ENCODE results near the gene PRKAR1B.

PRKAR1B gene

DNA sequence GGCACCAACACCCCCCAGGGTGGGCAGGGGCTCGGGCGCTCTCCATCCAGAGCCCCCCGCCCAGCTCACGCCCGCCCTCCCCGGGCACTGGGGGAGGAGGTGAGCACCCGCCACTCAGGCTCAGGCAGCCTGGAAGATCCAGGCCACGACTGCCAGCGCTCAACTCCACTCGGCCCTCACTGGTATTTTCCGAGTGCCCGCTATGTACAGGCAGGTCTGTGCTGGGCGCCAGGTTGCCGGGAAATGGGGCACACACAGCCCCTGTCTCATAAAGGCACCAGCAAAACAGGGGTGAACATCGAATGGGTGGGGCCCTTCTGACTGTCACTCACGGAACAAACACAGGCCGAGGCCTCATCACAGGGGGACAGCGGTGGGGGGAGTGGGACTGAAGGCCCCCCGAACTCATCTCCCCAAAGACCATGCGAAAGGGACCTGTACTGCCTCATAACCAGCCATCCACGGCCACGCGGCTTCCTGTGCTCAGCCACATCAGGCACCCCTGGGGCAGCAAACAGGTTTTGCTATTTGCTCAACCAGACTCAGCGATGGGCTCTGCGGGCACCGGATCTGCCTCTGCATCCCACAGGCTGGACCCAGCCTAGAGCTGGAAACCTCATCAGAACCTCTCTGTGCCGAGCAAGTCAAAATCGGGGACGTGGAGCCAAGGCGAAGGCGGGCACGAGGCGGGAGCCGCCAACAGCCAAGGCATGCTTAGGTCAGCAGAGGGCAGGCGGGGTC is 99.2 kb downstream of the PRKAR1B start:
- no peak overlapping the region for H4K91ac ChIP-seq (ENCODE audit: low read length)
- H3K23ac ChIP-seq (ENCODE audit: low read length in 2 of 2) = no peak overlapping the region
- no peak overlapping the region for H2BK15ac ChIP-seq (ENCODE audit: low read depth, poor library complexity, severe bottlenecking)
- no peaks in the 10 kb centered on the region for H3K27me3 ChIP-seq (ENCODE audit: control insufficient read depth in 1 of 2, insufficient read depth in 1 of 2, low read length in 2 of 2)
- peaks cover 4% of the 10 kb centered on the region for H3K79me1 ChIP-seq (replicated peaks; ENCODE audit: low read length, poor library complexity, severe bottlenecking)
- no peak overlapping the region for H3K4ac ChIP-seq (ENCODE audit: low read depth in 1 of 2, low read length in 2 of 2)
- H2BK120ac ChIP-seq (ENCODE audit: low read depth, low read length) = no peak overlapping the region
- peaks cover 11% of the 10 kb centered on the region for H3K9me3 ChIP-seq (ENCODE audit: control insufficient read depth, low read length)
- H3K4me2 ChIP-seq (ENCODE audit: low read length, poor library complexity, severe bottlenecking) = no peak overlapping the region
- DNase-seq = no peak
- H2BK12ac ChIP-seq (ENCODE audit: low read length in 2 of 2) = no peak overlapping the region
- peaks cover 1% of the 10 kb centered on the region for H3K4me1 ChIP-seq (ENCODE audit: control insufficient read depth, insufficient read depth, low read depth, low read length)
- WGBS = 98% methylated on average over 35 of the region's 35 CpGs
- H3K9ac ChIP-seq (ENCODE audit: low read length) = no peak overlapping the region
- no peak overlapping the region for H3K14ac ChIP-seq (ENCODE audit: low read length in 2 of 2)
- H3K36me3 ChIP-seq (ENCODE audit: control insufficient read depth in 1 of 2, insufficient read depth in 2 of 2, low read depth in 1 of 2, low read length in 2 of 2) = peaks cover 0 to 23% of the 10 kb centered on the region in 2 experiments
- no peak overlapping the region for H2AK5ac ChIP-seq (ENCODE audit: low read length, severe bottlenecking)
- no peak overlapping the region for H2BK5ac ChIP-seq (ENCODE audit: low read depth, low read length, poor library complexity, severe bottlenecking)
- H2AFZ ChIP-seq (ENCODE audit: low read depth, low read length) = no peak overlapping the region
- H3K18ac ChIP-seq (ENCODE audit: low read depth in 1 of 2, low read length in 2 of 2) = no peak overlapping the region
- H3K27ac ChIP-seq (ENCODE audit: low read length, poor library complexity, severe bottlenecking) = no peak overlapping the region
- no peak overlapping the region for H4K8ac ChIP-seq (ENCODE audit: low read length)
- no peak overlapping the region for H3K4me3 ChIP-seq (ENCODE audit: insufficient read depth in 1 of 2, low read depth in 1 of 2, low read length in 2 of 2)

DNA sequence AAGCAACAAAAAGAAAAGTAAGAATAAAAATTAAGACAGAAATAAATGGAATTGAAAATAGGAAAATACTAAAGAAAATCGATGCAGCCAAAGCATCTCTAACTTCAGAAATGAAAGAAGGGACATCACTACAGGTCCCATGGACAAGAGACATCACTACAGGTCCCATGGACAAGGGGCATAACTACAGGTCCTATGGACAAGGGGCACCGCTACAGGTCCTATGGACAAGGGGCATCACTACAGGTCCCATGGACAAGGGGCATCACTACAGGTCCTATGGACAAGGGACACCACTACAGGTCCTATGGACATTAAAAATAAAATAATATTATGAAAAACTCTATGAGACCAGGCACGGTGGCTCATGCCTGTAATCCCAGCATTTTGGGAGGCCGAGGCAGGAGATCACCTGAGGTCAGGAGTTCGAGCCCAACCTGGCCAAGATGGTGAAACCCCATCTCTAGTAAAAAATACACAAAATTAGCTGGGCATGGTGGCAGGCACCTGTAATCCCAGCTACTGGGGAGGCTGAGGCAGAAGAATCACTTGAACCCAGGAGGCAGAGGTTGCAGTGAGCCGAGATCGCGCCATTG is 101.6 kb downstream of the PRKAR1B start:
- Histone ChIP-seq H3K4me1 (ENCODE audit: control insufficient read depth, insufficient read depth, low read depth, low read length) (no peaks in the 10 kb centered on the region), H3K4ac (ENCODE audit: low read depth in 1 of 2, low read length in 2 of 2) (no peak overlapping the region), H2AFZ (ENCODE audit: low read depth, low read length) (no peak overlapping the region), H2AK5ac (ENCODE audit: low read length, severe bottlenecking) (no peak overlapping the region), H3K9me3 (ENCODE audit: control insufficient read depth, low read length) (peaks cover 26% of the 10 kb centered on the region), H3K27me3 (ENCODE audit: control insufficient read depth in 1 of 2, insufficient read depth in 1 of 2, low read length in 2 of 2) (no peaks in the 10 kb centered on the region), H2BK12ac (ENCODE audit: low read length in 2 of 2) (no peak overlapping the region), H2BK5ac (ENCODE audit: low read depth, low read length, poor library complexity, severe bottlenecking) (no peak overlapping the region), H3K4me2 (ENCODE audit: low read length, poor library complexity, severe bottlenecking) (no peak overlapping the region), H4K91ac (ENCODE audit: low read length) (no peak overlapping the region), H2BK120ac (ENCODE audit: low read depth, low read length) (no peak overlapping the region), H3K27ac (ENCODE audit: low read length, poor library complexity, severe bottlenecking) (no peak overlapping the region), H3K9ac (ENCODE audit: low read length) (no peak overlapping the region), H3K23ac (ENCODE audit: low read length in 2 of 2) (no peak overlapping the region), H3K18ac (ENCODE audit: low read depth in 1 of 2, low read length in 2 of 2) (no peak overlapping the region), H3K36me3 (ENCODE audit: control insufficient read depth in 1 of 2, insufficient read depth in 2 of 2, low read depth in 1 of 2, low read length in 2 of 2) (peaks cover 0 to 9% of the 10 kb centered on the region in 2 experiments), H4K8ac (ENCODE audit: low read length) (no peak overlapping the region), H2BK15ac (ENCODE audit: low read depth, poor library complexity, severe bottlenecking) (no peak overlapping the region), H3K14ac (ENCODE audit: low read length in 2 of 2) (no peak overlapping the region), H3K79me1 (replicated peaks; ENCODE audit: low read length, poor library complexity, severe bottlenecking) (peaks cover 3% of the 10 kb centered on the region), H3K4me3 (ENCODE audit: insufficient read depth in 1 of 2, low read depth in 1 of 2, low read length in 2 of 2) (no peak overlapping the region)
- 94% methylated on average over 4 of the region's 8 CpGs for WGBS
- DNase-seq = no peak

DNA sequence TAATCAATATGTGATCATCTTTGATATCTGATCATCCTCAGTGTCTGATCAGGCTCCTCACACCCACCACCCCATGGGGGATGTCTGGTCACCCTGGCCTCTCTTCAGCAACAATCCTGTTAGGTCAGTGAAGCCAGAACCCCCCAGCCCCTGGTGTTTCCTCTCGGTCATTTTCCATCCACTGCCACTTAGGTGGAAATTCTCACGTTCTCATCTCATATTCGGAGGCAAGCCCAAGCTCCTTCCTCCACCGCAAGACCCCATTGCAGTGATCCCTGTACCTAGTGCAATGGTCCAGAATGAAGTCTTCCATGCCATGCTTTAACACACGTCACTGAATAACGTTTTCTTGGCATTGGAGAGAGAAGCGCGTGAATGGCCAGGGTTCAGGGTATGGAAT is 103.6 kb downstream of the PRKAR1B start:
- Histone ChIP-seq H3K18ac (ENCODE audit: low read depth in 1 of 2, low read length in 2 of 2) (no peak overlapping the region), H3K27me3 (ENCODE audit: control insufficient read depth in 1 of 2, insufficient read depth in 1 of 2, low read length in 2 of 2) (no peaks in the 10 kb centered on the region), H3K27ac (ENCODE audit: low read length, poor library complexity, severe bottlenecking) (no peak overlapping the region), H3K4me2 (ENCODE audit: low read length, poor library complexity, severe bottlenecking) (no peak overlapping the region), H2BK15ac (ENCODE audit: low read depth, poor library complexity, severe bottlenecking) (no peak overlapping the region), H2AFZ (ENCODE audit: low read depth, low read length) (no peak overlapping the region), H3K4me3 (ENCODE audit: insufficient read depth in 1 of 2, low read depth in 1 of 2, low read length in 2 of 2) (no peak overlapping the region), H3K79me1 (replicated peaks; ENCODE audit: low read length, poor library complexity, severe bottlenecking) (peaks cover 3% of the 10 kb centered on the region), H3K9me3 (ENCODE audit: control insufficient read depth, low read length) (peaks cover 26% of the 10 kb centered on the region), H3K4ac (ENCODE audit: low read depth in 1 of 2, low read length in 2 of 2) (no peak overlapping the region), H2BK5ac (ENCODE audit: low read depth, low read length, poor library complexity, severe bottlenecking) (no peak overlapping the region), H2BK120ac (ENCODE audit: low read depth, low read length) (no peak overlapping the region), H3K9ac (ENCODE audit: low read length) (no peak overlapping the region), H3K14ac (ENCODE audit: low read length in 2 of 2) (no peak overlapping the region), H2AK5ac (ENCODE audit: low read length, severe bottlenecking) (no peak overlapping the region), H3K36me3 (ENCODE audit: control insufficient read depth in 1 of 2, insufficient read depth in 2 of 2, low read depth in 1 of 2, low read length in 2 of 2) (peaks cover 0 to 9% of the 10 kb centered on the region in 2 experiments), H3K23ac (ENCODE audit: low read length in 2 of 2) (no peak overlapping the region), H4K91ac (ENCODE audit: low read length) (no peak overlapping the region), H4K8ac (ENCODE audit: low read length) (no peak overlapping the region), H3K4me1 (ENCODE audit: control insufficient read depth, insufficient read depth, low read depth, low read length) (no peaks in the 10 kb centered on the region), H2BK12ac (ENCODE audit: low read length in 2 of 2) (no peak overlapping the region)
- no peak for DNase-seq
- WGBS = 91% methylated on average over 8 of the region's 8 CpGs

DNA sequence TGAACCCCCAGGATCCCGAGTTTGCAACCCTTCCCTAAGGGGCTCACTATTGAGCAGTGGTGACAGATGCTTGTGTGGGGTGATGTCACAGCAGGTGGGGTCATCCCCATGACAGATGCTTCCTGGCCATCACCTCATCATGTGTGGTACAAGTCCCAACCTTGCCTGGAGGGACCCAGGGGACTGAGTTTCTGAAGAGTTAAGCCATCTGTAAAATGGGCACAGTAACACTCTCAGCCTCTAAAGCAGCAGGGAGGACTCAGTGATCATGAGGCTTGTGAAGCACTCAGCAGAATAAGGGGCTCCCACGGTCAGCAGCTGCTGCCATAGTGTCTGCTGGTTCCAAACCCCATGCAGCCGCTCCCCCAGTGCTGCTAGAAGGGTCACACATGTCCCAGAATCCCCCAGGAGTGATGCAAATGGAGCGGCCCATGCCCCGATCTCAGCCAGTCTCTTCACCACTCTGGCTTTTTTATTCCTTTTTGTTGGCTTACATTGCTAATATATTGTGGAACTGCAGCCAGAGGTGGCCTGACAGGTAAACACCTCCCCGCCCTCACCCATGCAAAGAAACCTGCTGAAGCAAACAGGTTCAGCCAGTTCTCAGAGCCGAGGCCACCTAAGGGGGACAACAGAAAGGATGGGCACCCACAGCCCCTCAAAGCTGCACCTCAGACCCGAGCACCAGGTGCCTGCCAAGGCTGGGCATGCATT is 105.4 kb downstream of the PRKAR1B start:
- Histone ChIP-seq H3K9me3 (ENCODE audit: control insufficient read depth, low read length) (peaks cover 26% of the 10 kb centered on the region), H3K4me2 (ENCODE audit: low read length, poor library complexity, severe bottlenecking) (no peak overlapping the region), H3K18ac (ENCODE audit: low read depth in 1 of 2, low read length in 2 of 2) (no peak overlapping the region), H3K9ac (ENCODE audit: low read length) (no peak overlapping the region), H3K27me3 (ENCODE audit: control insufficient read depth in 1 of 2, insufficient read depth in 1 of 2, low read length in 2 of 2) (no peaks in the 10 kb centered on the region), H3K4me3 (ENCODE audit: insufficient read depth in 1 of 2, low read depth in 1 of 2, low read length in 2 of 2) (no peak overlapping the region), H3K4ac (ENCODE audit: low read depth in 1 of 2, low read length in 2 of 2) (no peak overlapping the region), H2BK5ac (ENCODE audit: low read depth, low read length, poor library complexity, severe bottlenecking) (no peak overlapping the region), H4K8ac (ENCODE audit: low read length) (no peak overlapping the region), H2BK12ac (ENCODE audit: low read length in 2 of 2) (no peak overlapping the region), H2AFZ (ENCODE audit: low read depth, low read length) (no peak overlapping the region), H2BK15ac (ENCODE audit: low read depth, poor library complexity, severe bottlenecking) (no peak overlapping the region), H3K14ac (ENCODE audit: low read length in 2 of 2) (no peak overlapping the region), H3K36me3 (ENCODE audit: control insufficient read depth in 1 of 2, insufficient read depth in 2 of 2, low read depth in 1 of 2, low read length in 2 of 2) (no peaks in the 10 kb centered on the region), H3K79me1 (replicated peaks; ENCODE audit: low read length, poor library complexity, severe bottlenecking) (peaks cover 2% of the 10 kb centered on the region), H2BK120ac (ENCODE audit: low read depth, low read length) (no peak overlapping the region), H2AK5ac (ENCODE audit: low read length, severe bottlenecking) (no peak overlapping the region), H3K23ac (ENCODE audit: low read length in 2 of 2) (no peak overlapping the region), H4K91ac (ENCODE audit: low read length) (no peak overlapping the region), H3K4me1 (ENCODE audit: control insufficient read depth, insufficient read depth, low read depth, low read length) (no peaks in the 10 kb centered on the region), H3K27ac (ENCODE audit: low read length, poor library complexity, severe bottlenecking) (no peak overlapping the region)
- WGBS = 88% methylated on average over 5 of the region's 8 CpGs
- no peak for DNase-seq
